Measurements from ENCODE around the gene TENM3.

Gene TENM3

DNA sequence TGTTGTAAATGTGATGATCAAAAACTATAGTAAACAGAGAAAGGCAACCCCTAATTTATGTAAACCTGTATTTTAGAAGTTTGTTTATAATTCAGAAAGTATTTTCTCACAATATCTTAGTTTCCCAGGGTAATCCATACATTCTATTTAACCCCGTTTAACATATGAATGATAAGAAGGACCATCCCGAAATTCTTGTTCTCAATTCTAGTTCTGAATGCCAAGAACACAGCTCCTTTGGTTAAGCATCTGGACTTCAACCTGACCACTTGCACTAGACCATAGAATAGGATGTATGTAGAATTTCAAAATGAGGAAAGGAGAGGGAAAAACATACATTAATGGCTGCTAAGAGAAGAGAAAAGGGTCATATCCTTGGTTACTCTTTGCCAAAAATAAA, 227.0 kb downstream of the TENM3 start:
- no peak for DNase-seq

DNA sequence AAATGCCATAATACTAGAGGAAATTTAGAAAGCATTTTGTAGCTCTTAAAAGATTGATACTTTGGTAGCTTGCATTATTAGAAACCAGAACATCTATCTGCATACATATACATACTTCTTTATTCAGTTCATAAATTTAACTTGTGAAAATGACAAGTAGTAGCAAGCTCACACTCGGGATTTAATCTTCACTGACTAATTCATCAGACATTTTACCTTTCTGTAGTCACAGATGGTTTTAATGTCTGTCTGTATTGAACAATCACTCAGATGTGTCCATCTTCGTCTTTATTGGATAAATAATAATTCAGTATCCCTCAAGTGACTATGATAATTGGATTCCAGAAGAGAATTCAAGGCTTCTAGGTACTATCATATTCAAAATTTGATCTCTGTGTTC, 232.3 kb downstream of the TENM3 start:
- no peak for DNase-seq

DNA sequence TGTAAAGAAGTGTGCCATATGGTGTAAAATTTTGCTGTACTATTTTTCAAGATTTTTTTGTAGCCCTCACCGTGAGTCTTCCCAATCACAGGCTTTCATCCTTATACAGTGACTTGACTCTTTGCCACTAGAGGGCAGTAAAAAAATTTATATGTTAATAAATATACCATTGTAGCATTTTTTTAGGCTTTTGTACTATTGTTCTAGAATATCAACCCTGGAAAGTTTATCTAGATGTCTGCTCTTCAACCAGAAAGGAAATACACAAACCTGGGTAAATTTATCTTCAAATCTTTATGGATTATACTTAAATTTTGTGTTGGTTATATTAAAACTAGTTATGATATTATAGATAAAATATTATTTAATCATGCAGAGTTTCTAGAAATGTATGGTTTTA, 235.3 kb downstream of the TENM3 start:
- peak; percentile 73 for DNase-seq

DNA sequence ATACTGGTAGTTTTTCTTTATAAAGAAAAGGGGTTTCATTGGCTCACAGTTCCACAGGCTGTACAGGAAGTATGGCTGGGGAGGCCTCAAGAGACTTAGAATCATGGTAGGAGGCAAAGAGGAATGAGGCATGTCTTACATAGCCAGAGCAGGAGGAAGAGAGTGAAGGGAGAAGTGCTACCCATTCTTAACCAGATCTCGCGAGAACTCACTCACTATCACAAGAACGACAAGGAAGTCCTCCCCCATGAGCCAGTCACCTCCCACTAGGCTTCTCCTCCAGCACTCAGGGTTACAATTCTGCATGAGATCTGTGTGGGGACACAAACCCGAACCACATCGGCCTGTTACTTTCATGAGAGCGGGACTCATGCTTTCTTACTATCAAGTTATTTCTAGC, 240.5 kb downstream of the TENM3 start:
- no peak for DNase-seq

DNA sequence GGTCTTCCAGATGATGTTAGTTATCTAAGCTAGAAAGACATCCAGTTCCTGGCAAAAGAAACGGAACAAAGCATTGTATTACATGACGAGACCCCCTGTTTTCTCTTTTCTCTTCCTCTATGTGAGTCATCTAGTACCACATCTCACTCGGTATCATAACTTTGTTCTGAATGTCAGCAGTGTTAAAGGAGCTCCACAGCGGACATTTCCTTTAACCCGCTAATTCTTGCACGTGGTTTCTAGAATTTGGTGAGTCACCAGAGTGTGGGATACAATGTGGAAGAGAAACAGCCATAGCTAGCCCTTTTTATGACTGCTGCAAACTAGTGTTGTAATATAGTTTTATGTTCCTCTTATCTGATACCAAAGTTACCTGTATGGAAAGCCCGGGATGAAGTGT, 243.7 kb downstream of the TENM3 start:
- DNase-seq, result peak; percentile 5

DNA sequence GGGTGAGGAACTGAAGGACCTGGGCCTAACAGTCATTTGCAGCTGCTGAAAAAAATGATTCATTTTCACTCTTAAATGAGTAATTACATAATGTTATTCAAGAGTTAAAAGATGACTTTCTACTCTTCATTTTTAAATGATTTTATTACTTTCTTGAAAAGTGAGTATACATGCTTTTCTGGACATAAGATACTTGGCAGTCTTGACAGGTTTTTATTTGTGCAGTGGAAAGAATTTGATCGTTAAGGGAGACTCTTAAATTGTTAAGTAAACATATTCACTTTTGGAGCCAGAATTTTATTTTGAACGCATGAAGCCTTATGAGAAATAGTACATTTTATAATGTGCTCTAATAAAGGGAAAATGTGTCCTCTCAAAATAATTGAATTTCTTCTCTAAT, 245.7 kb downstream of the TENM3 start:
- no peak for DNase-seq

DNA sequence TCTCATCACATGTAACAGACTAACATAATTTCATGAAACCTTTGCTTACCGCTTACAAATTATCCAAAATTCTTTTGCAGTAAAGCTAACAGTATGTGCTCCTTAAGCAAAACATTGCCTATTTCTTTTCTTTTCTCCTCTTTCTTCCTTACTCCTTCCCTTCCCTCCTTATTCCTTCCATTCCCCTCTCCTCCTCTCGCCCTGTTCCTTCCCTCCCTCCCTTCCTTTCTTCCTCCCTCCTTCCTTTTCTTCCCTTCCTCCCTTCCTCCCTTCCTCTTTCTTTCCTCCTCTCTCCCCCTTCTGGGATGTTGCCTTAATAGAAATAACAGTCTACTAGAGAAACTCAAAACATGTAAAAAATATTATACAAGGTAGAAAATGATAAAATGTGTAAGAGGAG, 246.4 kb downstream of the TENM3 start:
- DNase-seq, result no peak

DNA sequence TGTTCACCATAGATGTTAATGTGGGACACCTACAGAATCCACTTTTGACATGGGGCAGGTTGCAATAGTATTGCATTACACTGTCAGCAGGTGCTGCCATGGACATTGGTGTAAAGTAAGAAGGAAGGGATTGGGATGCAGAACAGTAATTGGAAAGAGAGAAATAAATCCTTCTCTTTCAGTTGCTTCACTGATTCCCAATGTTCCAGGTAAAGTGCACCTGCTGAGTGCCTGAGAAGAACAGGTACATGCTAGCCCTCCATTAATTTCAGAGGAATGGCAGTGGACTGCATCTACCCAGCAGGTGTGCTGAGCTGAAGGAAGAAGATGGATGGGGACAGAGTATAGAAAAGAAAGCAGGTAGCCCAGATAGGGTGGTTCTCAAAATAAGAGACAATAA, 248.5 kb downstream of the TENM3 start:
- no peak for DNase-seq

DNA sequence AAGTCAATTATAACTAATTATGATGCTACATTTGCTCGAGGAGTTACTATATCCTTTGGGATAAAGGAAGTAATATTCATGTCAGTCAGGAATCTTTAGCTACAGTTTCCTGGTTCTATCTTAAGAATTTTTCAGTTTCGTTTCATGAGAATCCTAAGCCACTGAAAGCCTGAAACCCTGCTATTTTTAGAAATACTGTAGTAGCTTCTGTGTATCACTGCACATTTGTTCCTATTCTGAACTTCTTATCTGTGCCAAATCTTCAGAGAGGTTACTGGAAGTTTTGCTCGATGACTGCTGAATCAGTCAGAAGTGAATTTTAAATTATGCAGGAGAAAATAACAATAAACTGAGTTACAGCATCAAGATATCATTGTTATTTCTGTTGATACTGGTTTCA, 249.2 kb downstream of the TENM3 start:
- DNase-seq, result peak; percentile 47

DNA sequence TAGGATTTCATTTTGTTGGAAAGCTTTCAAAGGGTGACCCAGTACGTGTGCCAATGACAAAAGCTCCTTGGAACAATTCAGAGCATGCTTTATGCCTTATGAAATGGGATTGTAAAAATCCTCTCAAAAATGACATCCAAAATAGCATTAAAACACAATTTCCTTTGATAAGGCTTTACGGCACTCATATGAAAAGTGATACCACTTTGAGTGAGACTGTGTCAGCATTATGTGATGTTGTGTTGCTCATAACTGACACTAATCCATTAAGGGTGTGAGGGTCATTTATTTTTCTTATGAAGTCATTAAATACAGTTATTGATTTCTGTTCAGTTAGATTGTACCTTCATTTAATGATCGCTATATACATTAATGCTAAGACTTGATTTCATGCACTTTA, 250.2 kb downstream of the TENM3 start:
- no peak for DNase-seq

DNA sequence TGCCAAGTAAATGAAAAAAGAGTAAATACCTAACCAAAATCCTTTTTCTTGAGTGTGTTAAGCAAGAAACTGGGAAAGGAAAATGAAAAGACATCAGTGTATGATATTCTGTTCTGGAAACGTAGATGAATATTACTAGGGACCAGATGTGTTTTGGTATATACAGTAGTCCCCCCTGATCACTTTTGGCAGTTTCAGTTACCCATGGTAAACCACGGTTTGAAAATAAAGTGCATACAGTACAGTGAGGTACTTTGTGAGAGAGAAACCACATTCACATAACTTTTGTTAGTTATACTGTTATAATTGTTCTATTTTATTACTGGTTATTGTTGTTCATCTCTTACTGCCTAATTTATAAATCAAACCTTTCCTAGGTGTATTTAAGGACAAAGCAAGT, 250.9 kb downstream of the TENM3 start:
- DNase-seq, result no peak

DNA sequence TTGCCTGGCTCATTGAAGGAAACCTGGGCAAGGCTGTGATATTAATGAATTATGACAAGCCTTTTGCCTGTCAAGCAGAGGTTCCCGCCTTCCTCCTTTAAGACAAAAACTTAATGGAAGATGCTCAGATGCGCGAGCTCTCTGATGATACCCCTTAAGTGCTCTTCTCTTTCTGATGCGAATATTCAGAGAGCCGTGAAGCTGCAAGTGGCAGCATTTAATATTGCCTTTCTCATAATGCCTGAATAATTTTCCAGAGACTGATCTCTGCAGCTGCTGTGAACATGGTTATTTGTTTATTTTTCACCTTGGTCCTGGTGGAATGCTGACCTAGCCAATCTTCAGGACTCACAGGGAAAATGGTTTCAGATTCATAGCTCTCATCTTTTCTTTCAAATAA, 251.8 kb downstream of the TENM3 start:
- no peak for DNase-seq

DNA sequence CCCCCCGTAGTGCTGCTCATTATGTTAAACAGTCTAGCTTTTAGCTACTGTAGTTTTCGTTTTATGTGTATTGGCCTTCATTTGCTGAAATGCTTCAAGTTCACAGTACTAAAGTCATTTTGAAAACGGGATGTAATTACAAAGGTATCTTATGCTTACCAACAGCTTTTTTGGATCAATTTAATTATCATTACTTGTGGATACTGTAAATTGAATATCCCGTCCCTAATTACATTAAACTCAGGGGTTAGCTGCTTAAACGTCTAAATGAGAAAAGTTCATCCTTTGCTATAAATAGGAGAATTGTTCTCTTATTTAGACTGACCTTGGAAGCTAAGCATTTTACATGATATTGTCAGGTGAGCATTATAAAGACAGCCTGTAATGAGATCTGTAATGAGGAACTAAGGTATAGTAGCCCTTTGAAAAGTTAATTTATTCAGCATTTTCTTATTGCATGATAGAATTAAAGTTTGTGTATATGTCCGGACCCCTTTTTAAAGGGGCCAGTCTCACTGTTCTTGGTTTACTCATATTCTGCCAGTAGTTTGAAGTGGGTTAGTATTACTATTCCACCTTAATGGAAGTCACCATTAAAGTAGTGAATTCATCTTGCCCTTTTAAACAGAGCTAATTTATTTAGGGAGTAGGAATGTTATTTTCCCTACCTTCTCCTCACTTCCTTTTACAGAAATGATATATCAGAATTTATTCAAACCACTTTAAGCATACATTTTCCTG, 252.6 kb downstream of the TENM3 start:
- no peak for DNase-seq

DNA sequence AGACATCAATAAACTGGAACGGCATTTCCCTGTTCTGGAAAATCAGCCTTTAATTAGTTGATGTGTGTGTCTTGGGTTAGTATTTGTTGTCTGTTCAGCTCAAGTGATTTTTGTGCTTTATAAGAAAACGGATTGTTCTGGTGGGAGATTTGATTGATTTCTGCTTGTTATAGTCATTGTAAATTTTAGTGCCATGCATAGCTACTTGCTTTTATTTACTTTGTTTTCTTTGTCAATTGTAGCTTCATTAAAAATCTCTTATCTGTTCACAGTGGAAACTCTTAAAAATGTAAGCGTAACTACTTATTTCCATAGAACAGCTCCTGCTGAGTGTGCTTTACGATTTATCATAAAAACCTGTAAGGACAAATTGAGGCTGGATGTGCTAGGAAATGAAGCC, 253.2 kb downstream of the TENM3 start:
- no peak for DNase-seq

DNA sequence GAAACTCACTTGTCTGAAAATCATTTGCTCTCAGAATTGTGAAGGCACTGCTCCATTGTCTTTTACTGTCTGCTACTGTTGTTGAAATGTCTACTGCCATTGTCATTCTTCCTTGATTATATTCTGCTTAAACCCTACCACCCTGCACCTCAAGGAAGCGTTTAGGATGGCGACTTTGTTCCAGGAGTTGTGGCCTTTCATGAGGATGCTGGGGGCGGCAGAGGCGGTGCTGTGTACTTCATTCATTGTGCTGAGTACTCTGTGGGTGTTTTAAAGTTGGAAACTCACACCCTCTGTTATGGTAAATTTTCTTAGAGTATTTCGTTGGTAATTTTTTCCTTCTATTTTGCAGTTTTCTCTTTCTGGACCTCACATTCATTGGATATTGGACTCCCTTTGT, 258.9 kb downstream of the TENM3 start:
- DNase-seq, result no peak

DNA sequence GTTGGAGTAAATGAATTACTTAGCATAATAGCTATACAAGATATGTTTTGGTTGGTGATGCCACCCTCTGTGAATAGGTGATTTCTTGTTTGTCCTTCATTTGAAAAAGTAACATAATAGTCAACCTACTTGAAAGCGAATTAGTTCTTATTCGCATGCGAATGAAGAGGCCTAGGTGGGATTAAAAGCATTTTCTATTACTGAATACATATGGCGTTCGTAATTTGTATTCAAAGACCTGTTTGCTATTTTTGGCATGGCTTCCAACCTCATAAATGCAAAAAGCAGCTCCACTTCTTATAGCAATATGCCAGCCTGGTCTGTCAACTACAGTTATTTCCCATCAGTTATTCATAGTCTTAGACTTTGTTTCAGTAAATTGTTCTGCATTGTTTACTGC, 261.3 kb downstream of the TENM3 start:
- DNase-seq, result no peak

DNA sequence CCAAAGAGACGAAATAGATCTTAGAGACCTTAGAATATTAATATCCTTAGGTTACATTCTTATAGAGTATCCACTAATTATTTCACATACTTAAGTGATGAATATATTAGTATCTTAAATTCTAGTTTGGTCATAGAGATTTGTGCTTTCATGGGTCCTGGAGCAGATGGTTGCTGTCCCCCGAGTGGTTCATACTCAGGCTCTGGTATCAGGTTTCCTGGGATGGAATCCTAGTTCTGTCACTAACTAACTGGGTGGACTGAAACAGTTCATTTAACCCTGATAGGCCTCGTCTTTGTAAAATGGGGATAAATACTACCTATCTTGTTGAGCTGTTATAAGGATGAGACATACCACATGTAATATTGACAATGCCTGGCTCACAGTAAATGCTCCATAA, 264.6 kb downstream of the TENM3 start:
- no peak for DNase-seq

DNA sequence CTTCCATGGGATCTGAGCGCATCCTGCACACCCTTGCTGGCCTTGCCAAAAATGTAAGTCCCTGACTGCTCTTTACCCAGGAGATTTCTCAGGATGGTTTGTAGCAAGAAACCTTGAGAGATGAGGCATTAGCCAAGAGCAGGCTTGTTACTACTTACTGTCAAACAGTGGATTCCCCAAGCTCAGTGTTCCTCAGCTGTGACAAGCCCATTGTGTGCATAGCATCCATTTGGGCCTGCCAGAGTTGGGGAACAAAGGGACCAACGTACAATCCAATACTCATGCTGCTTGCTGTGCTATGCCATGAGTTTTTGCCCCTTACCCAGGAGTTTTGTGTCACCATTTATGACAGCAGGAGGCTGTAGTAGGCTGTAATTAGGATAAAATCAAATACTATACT, 267.6 kb downstream of the TENM3 start:
- DNase-seq, result no peak

DNA sequence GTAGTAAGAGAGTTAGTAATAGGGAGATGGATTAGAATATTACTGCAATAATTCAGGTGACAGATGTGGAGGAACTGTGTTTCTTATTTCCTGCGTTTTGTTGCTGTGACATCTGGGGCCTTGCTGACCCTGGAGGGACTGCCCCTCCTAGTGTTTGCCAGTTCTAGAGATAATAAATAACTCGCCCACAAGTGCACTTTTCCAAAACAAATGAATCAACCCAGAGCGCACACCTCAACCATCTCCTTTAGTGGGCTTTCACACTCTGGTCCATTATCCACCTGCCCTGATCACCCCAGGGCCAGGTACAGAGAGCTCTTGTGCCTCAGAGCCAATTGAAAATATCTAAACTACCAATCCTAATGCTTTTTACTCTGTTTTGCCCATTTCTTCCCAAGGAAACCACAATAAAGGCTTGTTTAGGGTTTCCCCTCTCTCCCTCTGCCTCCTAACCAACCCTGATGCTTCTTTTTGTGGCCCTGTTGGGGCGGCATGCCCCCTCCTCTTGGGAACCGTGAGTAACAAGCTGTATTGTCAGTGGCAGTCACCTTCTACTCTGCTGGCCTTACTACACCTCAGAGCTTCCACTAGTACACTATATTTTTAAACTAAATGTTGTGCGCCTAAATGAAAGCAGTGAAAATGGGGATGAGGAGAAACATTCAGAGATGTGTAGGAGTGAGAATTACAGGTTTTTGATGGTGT, 270.5 kb downstream of the TENM3 start:
- DNase-seq, result no peak

DNA sequence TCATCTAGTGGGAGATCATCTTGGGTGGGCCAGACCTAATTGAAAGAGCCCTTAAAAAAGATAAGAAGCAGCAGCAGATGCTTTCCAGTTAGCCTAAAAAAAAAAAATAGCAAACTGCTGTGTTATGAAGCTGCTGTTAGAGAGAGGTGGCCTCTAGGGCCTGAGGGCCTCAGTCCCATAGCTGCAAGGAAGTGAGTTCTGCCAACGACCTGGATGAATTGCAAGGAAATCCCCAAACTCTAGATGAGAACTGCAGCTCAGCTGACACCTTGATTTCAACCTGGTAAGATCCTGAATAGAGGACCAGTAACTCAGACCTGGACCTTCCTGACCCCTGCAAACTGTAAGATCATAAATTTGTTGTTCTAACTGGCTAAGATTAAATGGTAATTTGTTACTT, 275.2 kb downstream of the TENM3 start:
- no peak for DNase-seq

DNA sequence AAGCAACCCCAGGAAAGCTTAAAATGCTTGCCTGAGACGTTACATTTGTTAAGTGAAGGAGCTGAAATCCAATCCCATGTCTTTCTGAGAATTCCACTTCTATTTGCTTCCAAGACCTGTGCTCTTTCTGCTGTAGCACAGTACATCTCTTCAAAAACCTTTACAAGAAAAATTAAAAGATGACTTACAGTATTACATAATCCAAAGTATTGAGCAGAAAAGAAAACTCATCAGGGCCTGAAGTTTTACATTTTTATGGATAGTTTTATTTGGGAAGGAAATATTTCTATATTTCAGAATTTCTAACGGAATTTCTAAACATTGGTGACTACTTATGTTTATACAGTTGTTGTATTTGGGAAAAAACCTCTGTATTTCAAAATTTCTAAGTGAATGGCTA, 276.3 kb downstream of the TENM3 start:
- DNase-seq, result no peak

DNA sequence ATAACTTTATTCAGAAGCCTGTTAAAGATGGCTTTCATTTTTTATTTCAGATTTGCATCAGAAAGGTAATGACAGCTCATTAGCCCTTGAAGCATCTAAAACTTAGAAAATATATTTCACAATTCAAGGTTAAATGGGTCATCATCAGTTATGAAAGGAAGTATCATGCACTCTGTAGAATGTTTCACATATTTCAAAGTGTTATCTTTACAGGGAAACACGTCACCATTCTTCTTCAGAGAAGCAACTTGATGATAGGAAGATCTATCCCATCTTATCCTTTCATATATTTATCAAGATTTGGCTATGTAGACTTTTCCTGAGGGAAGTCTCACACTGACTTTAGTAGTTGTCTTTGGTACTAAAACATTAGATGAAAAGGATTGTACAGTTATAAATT, 277.8 kb downstream of the TENM3 start:
- DNase-seq, result no peak

DNA sequence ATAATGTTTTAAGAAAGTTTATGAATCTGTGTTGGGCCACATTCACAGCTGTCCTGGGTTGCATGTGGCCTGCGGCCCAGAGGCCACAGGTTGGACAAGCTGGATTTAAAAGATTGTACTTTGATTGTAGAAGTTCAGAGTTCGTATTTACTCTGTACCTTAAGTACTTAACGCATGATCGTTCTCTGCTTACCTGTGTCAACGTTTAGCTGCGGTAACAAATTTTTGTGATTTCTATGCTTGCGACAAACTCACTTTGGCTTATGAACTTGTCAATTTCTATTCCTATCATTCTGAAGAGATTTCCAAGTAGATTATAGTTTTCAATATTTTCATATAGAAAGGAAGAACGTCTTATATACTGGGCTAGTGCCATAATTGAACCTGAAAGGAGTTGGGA, 285.6 kb downstream of the TENM3 start:
- no peak for DNase-seq

DNA sequence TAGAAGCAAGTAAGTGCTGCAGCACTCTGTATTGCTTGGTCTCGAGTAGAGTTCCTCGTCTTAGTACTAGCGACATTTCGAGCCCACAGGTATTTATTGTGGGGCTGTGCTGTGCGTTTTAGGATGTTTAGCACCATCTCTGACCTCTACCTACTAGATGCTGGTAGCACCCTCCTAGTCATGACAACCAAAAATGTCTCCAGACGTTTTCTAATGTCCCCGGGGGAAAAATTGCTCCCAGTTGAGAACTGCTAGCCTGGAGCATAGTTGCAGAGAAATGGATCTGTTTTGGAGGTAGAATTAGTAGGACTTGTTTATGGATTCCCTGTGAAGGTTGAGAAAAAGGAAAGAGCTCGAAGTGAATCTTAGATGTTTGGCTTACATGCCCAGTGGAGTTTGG, 287.2 kb downstream of the TENM3 start:
- no peak for DNase-seq

DNA sequence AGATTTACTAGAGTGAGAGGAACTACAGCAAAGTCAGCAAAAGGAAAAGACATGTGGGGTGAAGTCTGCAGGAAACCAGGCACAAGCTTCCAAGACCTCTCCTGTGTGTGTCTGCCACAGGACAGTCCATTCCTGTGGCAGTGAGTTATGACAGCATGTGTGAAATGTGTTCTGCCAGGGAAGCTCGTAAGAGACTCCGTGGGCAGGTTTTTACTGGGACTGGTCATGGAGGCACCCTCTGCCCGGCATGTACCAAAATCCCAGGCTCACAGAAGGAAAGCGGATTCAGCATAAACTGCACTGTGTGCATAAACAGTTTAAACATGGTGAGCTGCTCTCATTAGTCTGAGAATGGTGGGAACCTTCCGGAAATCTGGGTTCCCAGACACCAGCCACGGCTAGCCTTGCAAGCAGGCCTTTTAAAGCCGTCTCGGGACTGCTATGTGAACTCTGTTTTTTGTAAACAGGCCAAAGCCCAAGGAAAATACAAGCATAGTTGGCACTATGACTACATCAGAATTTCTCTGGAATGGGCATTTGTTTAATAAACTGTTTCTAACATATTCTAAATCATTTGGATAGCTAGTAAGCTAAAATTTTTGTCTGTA, 288.5 kb downstream of the TENM3 start:
- DNase-seq, result no peak

Data from suppressor macrophage treated with lipopolysaccharide for 4 hours (primary cell).